ENCODE results near the gene CACNB4. TPM values are rescaled to one million over a fixed set of nuclear protein-coding genes. Genes with fewer than 3 reads are reported as not detected.
"Not testable (repeated sequence)": the region's sequence is repeated elsewhere in the genome, so short reads cannot be mapped to it uniquely, and the experiment has no call there.

CACNB4 gene
- total and polyA plus RNA-seq, 7 donors, result 0.23 to 4.4 (median 1.1) TPM

DNA sequence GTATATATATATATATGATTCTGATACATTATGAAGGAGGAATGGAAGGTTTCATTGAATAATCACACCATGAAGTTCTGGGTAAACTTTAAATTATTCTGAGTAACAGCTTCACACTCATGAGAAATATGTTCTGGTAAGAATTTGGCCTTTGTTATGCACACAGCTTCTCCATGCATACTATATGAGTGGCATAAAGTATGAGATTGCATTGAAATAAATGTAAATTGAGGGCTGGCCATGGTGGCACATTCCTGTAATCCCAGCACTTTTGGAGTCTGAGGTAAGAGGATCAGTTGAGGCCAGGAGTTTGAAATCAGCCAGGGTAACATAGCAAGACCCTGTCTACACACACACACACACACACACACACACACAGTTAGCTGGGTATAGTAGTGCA is 220.6 kb downstream of the CACNB4 start:
- no peak overlapping the region for H3K27ac ChIP-seq
- H3K27me3 ChIP-seq, result no peaks in the 10 kb centered on the region
- intact Hi-C loops (cut with DNase I), result no loop called here
- no peaks in the 10 kb centered on the region for H3K4me1 ChIP-seq
- DNase-seq, result no peak
- no peak overlapping the region for H3K4me3 ChIP-seq
- TF ChIP-seq, protein P1, sequence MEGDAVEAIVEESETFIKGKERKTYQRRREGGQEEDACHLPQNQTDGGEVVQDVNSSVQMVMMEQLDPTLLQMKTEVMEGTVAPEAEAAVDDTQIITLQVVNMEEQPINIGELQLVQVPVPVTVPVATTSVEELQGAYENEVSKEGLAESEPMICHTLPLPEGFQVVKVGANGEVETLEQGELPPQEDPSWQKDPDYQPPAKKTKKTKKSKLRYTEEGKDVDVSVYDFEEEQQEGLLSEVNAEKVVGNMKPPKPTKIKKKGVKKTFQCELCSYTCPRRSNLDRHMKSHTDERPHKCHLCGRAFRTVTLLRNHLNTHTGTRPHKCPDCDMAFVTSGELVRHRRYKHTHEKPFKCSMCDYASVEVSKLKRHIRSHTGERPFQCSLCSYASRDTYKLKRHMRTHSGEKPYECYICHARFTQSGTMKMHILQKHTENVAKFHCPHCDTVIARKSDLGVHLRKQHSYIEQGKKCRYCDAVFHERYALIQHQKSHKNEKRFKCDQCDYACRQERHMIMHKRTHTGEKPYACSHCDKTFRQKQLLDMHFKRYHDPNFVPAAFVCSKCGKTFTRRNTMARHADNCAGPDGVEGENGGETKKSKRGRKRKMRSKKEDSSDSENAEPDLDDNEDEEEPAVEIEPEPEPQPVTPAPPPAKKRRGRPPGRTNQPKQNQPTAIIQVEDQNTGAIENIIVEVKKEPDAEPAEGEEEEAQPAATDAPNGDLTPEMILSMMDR (IDR thresholded peaks at IDR 0.05), result no peak
- no peak for TF ChIP-seq EP300 (IDR thresholded peaks at IDR 0.05)
- no peak for TF ChIP-seq POLR2A (IDR thresholded peaks at IDR 0.05)
- no peak for TF ChIP-seq POLR2AphosphoS5 (IDR thresholded peaks at IDR 0.05)
- no peaks in the 10 kb centered on the region for H3K36me3 ChIP-seq
- no peaks in the 10 kb centered on the region for H3K9me3 ChIP-seq

DNA sequence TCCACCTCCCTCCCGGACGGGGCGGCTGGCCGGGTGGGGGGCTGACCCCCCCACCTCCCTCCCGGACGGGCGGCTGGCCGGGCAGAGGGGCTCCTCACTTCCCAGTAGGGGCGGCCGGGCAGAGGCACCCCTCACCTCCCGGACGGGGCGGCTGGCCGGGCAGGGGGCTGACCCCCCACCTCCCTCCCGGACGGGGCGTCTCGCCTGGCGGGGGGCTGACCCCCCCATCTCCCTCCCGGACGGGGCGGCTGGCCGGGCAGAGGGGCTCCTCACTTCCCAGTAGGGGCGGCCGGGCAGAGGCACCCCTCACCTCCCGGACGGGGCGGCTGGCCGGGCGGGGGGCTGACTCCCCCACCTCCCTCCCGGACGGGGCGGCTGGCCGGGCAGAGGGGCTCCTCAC is 223.2 kb downstream of the CACNB4 start:
- intact Hi-C loops (cut with DNase I); H3K4me3 ChIP-seq; H3K27me3 ChIP-seq; H3K27ac ChIP-seq; H3K36me3 ChIP-seq; DNase-seq; H3K4me1 ChIP-seq; H3K9me3 ChIP-seq: not testable (repeated sequence)
- 87 to 90% methylated on average over 24 of the region's 34 CpGs for WGBS, 2 donors

DNA sequence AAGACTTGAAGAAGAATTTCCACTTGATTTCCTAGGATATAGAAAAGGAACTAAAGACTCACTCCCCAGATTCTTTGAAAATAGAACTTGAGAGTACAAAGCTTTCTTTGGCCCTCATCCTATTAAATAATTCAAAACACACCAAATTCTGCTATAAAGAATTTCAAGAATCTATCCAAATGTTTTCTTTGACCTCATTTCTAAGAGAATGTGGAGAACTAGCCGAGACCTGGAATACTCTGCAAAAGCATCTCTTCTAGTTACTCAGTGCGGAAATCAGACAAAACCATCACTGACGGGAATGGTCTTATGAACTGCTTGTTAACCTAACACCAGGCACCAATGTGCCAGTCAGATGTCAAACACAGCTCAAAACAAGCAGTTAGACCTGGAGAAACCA is 226.4 kb downstream of the CACNB4 start:
- Histone ChIP-seq H3K4me1 (no peaks in the 10 kb centered on the region), H3K4me3 (no peak overlapping the region), H3K27me3 (peaks cover 0 to 30% (median 0%) of the 10 kb centered on the region in 3 donors), H3K27ac (no peak overlapping the region), H3K9me3 (no peaks in the 10 kb centered on the region), H3K36me3 (no peaks in the 10 kb centered on the region)
- TF ChIP-seq POLR2A (IDR thresholded peaks at IDR 0.05) (no peak), EP300 (IDR thresholded peaks at IDR 0.05) (no peak), POLR2AphosphoS5 (IDR thresholded peaks at IDR 0.05) (no peak)
- TF ChIP-seq, protein P1 (IDR thresholded peaks at IDR 0.05), result no peak
- 91% methylated on average over 3 of the region's 3 CpGs for WGBS, 2 donors
- no peak for DNase-seq
- intact Hi-C loops (cut with DNase I), result no loop called here

DNA sequence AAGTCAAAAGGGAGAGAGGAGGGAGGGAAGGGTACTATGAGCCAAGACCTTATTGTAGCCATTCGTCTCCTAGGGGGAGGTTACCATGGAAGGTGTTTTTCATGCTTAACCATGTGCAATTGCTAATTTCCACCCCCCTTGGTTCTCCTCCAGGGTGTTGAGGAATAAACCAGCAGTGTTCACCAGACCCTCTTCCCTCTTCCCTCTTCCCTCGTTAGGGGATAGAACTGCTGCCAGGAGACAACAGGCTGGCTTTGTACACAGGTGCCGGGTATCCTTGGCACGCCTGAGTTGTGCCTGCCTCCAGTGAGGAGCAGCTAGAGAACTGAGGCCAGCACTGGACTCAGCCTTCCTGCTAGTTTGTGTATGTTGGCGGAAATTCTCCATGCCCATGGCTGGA is 229.6 kb downstream of the CACNB4 start:
- Histone ChIP-seq H3K4me3 (no peak overlapping the region), H3K27me3 (peaks cover 0 to 47% (median 0%) of the 10 kb centered on the region in 3 donors), H3K36me3 (no peaks in the 10 kb centered on the region), H3K27ac (no peak overlapping the region), H3K9me3 (no peaks in the 10 kb centered on the region), H3K4me1 (no peaks in the 10 kb centered on the region)
- no peak for DNase-seq
- TF ChIP-seq EP300 (IDR thresholded peaks at IDR 0.05), result no peak
- TF ChIP-seq, protein P1 (IDR thresholded peaks at IDR 0.05), result no peak
- no peak for TF ChIP-seq POLR2AphosphoS5 (IDR thresholded peaks at IDR 0.05)
- TF ChIP-seq POLR2A (IDR thresholded peaks at IDR 0.05), result no peak
- WGBS, 2 donors, result 73 to 87% methylated on average over 5 of the region's 5 CpGs
- intact Hi-C loops (cut with DNase I), result no loop called here

DNA sequence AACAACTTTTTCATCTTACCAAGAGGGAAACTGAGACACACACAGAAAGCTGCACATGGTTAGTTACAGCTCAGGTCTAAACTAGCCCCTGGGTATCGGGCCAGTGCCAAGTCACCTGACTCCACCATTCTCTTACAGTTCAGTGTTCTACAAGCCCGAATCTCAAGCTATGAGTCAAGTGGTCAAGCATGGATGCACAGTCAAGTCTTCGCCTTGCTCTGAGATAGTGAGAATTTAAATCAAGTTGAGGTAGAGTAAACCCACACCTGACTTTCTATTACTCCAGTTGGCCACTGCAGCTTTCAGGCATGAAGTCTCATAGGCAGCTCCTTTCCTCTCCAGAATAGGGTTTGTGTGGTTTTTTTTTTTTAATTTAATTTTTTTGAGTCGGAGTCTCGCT is 236.1 kb downstream of the CACNB4 start:
- 89 to 91% methylated on average over 5 of the region's 5 CpGs for WGBS, 2 donors

More for the DNA sequence above, 236.1 kb downstream of the CACNB4 start:
- TF ChIP-seq, protein P1 (IDR thresholded peaks at IDR 0.05), result no peak
- Histone ChIP-seq H3K36me3 (no peaks in the 10 kb centered on the region), H3K4me3 (no peak overlapping the region), H3K9me3 (no peaks in the 10 kb centered on the region), H3K27me3 (peaks cover 0 to 20% (median 0%) of the 10 kb centered on the region in 3 donors), H3K27ac (no peak overlapping the region), H3K4me1 (peaks cover 0 to 16% (median 9%) of the 10 kb centered on the region in 4 donors)
- intact Hi-C loops (cut with DNase I), result no loop called here
- no peak for DNase-seq

All from sigmoid colon (tissue), 7 donors.